SHP77 (cell line): ENCODE data around the gene ZNHIT1.
"Not testable (repeated sequence)": the region's sequence is repeated elsewhere in the genome, so short reads cannot be mapped to it uniquely, and the experiment has no call there.

ENCODE experiments used
- DNase-seq, 2 experiments: peaks; one replicate each; lab custom pipeline; 2025; lab: John Stamatoyannopoulos, UW

ZNHIT1 gene

GRCh38 chr7:101241443-101242349 is 23.7 kb downstream of the ZNHIT1 start:
- DNase-seq = no peak

GRCh38 chr7:101243646-101244374 is 25.8 kb downstream of the ZNHIT1 start:
- DNase-seq = no peak

DNA sequence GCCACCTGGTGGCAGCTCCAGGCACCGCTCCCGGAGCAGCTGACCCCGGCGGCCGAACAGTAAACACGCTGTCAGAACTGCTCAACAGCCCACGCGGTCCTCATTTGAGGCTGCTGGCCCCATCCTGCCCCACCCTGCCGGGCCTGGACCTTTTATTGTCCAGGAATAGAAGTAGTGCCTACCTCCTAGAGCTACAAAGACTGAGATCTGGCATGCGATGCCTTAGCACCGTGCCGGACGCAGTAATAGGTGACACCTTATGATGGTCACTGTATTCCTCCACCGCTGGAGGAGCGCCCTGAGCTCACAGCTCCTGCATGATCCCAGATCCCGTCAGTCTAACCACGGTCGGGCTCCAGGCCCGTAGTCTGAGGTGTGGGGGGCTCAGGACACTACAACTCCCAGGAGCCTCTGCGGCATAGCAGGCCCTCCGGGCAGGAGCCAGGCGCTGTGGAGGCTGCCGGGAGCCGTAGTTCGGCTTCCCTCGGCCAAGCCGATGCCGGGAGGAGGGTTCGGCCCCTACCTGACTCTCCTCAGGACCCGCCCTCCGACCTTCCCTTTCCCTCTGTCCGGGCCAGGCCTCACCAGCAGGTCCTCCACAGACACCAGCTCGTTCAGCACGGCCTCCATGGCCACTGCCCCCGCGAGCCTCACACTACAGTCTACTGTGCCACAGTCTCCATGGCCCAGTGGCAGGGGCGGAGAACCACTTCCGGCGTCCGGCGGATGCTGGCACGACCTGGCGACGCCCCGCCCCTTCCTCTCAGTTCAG is 26.6 kb downstream of the ZNHIT1 start, which contains the start of gene FIS1:
FIS1 (minus strand) TSS at position 707 of the 772 bp plus-strand sequence; CDS start at position 630, 77 bp downstream.
- DNase-seq = peak; percentile 88 to 92

GRCh38 chr7:101245147-101245668 is 27.2 kb downstream of the ZNHIT1 start:
- no peak for DNase-seq

GRCh38 chr7:101248276-101248675 is 30.3 kb downstream of the ZNHIT1 start:
- DNase-seq = no peak

DNA sequence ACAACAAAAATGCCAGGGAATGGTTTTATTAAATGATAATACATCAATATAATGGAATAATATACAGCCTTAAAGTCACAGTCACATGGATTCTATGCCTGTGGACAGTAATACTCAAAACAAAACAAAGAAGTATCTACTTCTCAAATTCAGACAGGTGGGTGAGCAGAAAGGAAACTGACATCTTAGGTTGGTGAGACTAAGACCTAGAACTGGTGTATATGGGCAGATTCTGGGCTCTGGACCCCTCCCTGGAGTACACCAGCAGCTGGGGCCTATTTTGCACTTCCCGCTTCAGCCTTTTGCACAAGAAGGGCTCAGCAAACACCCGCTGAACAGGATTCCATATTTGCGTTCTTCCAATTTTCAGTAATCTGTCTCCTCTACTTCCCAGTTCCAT is 32.4 kb downstream of the ZNHIT1 start:
- no peak for DNase-seq

- peak; percentile 92 to 97 for DNase-seq
These were observed 34.1 kb downstream of the ZNHIT1 start for GRCh38 chr7:101251871-101252659.

- DNase-seq = not testable (repeated sequence)
These were observed 35.2 kb downstream of the ZNHIT1 start for GRCh38 chr7:101253199-101253598.

DNA sequence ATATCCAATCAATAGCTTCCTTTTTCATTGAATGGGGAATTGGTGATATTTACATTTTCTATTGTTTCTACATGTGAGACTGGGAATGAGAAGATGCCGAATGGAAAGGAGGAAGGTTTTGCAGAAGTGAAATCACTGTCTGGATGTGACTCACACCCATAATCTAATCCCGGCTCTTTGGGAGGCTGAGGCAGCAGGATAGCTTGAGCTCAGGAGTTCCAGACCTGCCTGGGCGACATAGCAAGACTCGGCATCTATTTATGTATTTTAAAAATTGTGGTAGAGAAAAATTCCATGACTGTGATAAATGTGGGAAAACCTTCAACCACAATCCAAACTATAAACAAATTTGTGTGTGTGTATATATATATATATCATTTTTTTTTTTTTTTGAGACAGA is 37.8 kb downstream of the ZNHIT1 start:
- no peak for DNase-seq

- no peak for DNase-seq
These were observed 40.3 kb downstream of the ZNHIT1 start for GRCh38 chr7:101258243-101258731.

- not testable (repeated sequence) for DNase-seq
These were observed 46.2 kb downstream of the ZNHIT1 start for GRCh38 chr7:101264102-101264706.

- DNase-seq = no peak
These were observed 47.9 kb downstream of the ZNHIT1 start for GRCh38 chr7:101265622-101266516.

DNA sequence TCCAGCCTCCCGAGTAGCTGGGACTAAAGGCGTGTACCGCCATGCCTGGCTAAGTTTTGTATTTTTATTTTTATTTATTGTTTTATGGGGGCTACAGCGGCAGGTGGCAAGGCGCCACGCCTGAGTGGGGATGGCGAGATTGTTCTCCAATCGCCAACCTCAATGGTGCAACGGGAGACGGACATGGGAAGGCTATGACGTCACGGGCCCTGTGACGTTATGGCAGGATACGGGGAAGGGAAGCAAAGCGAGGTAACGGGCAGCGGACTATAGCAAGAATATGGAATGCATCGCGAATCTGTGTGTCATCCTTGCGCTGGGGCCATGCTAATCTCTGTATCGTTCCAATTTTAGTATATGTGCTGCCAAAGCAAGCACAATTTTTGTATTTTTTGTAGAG is 51.7 kb downstream of the ZNHIT1 start:
- DNase-seq = no peak

DNA sequence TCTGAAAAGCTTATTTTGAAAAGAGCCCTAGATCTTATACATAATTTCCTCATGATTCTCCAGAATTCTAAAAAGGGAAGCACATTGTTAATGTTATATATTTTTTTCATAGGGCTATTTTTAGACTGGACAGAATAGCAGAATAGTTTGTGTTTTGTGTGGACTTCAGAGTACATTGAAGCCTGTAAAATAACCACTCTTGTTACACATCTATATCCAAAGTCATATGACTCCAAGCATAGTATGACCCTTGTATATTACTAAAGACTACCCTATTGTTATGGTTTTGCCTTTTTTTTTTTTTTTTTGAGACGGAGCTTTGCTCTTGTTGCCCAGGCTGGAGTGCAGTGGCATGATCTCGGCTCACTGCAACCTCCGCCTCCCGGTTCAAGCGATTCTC is 53.1 kb downstream of the ZNHIT1 start:
- DNase-seq = no peak

DNA sequence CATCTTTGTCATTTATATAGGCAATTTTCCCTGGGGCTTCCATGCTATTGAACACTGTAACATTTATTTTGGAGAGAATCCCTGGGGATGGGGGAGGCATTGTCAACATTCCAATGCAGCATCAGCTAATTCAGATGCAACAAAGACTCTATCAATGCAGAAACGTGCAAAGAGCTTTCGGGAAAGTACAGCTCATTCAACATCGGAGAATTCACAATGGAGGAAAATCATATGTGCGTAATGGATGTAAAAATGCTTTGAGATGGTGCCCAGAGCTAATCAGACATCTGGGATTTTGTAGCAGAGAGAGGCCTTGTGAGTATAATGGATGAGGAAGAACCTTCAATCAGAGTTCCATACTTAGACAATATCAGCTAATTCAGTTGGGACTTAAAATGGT is 55.2 kb downstream of the ZNHIT1 start:
- DNase-seq = no peak
